NCI-H2107 (cell line): ENCODE measurements around the gene QPCTL.

Experiments
- DNase-seq: peaks from one replicate; lab custom pipeline; 2025; lab: John Stamatoyannopoulos, UW

QPCTL gene

GRCh38 chr19:45692187-45693105 is at the start of gene QPCTL:
Gene QPCTL (plus strand): TSS chr19:45692666. CDS start chr19:45692704, 38 bp downstream.
- DNase-seq = peak; percentile 98

- peak; percentile 63 for DNase-seq
These were observed 49.2 kb upstream of the QPCTL start for GRCh38 chr19:45643024-45643926.

- no peak for DNase-seq
These were observed 48.3 kb upstream of the QPCTL start for GRCh38 chr19:45643927-45644771.

DNA sequence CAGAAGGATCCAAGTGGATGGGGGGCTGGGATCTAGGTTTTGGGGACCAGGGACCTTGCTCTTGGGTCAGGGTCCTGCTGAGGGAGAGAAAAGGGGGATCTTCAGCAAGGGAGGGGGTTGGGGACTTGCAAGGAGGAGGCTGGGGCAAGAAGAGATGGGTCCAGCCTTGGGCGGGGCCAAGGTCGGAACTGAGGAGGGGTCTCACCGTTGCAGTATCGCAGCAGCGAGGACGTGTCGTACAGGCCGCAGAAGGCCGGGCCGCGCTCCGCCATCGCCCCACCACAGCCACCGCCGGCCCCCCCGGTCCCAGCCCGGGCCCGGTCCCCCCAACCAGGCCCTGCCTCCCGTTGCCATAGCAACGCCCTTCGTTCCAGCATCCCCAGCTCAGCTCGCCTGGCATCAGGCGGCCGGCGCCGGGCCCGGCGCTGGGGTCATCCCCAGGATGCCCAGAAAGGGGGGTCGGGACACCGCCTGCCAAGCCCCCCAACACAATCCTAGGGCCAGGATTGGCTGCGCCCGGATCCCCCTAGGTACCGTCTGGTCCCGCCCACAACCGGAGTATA is 47.3 kb upstream of the QPCTL start:
- DNase-seq = no peak

- DNase-seq = no peak
These were observed 46.7 kb upstream of the QPCTL start for GRCh38 chr19:45645631-45646344.

DNA sequence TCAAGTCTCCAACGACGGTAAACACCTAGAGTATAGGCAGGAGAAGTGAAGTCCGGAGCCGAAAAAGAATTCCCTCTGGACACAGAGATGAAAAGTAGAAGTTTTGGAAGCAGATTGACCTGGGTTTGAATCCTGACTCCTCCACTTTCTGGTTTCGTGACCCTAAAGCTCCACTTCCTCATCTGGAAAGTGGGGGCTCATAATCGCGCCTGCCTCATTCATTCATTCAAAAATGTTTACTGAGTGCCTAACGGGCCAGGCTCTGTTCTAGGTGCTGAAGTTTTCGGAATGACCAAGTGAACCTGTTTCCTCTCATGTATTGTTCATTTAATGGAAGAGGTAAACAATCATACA is 46.1 kb upstream of the QPCTL start:
- no peak for DNase-seq

GRCh38 chr19:45650722-45651121 is 41.7 kb upstream of the QPCTL start:
- no peak for DNase-seq

GRCh38 chr19:45653634-45654033 is 38.8 kb upstream of the QPCTL start:
- no peak for DNase-seq

DNA sequence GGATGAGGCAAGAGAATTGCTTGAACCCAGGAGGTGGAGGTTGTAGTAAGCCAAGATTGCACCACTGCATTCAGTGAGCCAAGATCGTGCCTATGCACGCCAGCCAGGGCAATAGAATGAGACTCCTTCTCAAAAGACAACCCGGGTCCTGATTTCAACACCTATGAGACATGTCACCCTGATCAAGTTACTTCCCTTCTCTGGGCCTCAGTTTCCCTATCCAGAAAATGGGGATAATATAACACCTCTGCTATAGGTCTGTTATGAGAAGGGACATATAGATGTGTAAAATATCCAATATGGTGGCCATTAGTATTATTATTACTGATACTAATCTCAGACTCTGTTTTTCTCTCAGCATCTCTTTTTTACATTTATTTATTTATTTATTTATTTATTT is 37.4 kb upstream of the QPCTL start:
- no peak for DNase-seq

DNA sequence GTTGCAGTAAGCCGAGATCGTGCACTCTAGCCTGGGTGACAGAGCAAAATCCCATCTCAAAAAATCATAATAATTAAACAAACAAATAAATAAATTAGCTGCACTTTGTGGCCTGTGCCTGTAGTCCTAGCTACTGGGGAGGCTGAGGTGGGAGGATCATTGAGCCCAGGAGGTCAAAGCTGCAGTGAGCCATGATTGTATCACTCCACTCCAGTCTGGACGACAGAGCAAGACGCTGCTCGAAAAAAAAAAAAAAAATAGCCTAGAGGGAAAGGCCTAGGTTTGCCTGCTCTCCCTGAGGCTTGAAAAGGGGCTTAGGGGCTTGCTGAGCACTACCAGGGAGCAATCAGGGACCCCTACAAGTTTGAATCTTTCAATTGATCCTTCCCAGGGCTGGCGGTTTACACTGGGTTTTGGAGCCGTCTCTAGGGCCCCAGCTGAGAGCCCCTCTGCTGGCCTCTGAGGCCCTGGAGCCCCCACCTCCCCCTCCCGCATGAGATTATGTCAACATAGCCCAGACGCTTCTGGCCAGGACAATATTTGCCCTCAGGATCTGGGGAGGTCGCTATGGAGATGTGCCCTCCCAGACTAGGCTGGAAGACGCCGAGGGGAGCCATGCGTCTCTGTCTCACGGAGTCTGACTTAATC is 34.8 kb upstream of the QPCTL start:
- DNase-seq = no peak

GRCh38 chr19:45659096-45659729 is 33.3 kb upstream of the QPCTL start:
- no peak for DNase-seq

DNA sequence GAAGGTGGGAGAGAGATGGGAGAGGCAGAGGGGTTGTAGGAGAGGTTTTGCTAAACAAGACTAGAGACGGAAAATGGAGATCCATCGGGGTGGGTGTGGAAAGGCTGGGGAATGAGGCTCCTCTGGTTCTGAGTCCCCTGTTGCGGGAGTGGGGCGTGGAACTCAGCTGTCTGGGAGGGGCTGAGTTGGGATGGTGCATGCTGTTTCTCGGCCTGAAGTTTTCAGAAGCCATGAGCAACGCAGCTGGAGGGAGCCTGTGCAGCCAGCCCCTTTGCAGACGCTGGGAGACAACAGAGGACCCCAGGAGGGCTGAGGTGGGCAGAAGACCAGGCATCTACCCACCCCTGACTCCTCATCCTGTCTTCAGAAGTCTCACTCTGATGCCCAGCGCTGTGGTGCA is 31.8 kb upstream of the QPCTL start:
- DNase-seq = no peak

DNA sequence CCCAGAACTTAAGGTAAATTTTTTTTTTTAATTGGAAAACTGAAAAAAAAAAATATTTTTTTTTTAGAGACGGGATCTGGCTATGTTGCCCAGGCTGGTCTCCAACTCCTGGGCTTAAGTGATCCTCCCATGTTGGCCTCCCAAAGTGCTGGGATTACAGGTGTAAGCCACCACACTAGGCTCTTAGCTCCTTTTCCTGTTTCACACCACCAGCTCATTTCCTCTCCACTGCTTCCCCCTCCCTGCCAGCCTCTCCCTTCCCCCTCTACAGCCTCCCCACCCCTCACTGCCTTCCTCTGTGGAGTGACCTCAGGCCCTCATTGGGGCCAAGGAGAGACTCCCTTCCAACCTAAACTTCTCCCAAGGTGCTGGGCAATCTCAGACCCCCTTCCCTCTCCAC is 28.7 kb upstream of the QPCTL start:
- no peak for DNase-seq

- DNase-seq = no peak
These were observed 27.9 kb upstream of the QPCTL start for GRCh38 chr19:45664575-45664974.

DNA sequence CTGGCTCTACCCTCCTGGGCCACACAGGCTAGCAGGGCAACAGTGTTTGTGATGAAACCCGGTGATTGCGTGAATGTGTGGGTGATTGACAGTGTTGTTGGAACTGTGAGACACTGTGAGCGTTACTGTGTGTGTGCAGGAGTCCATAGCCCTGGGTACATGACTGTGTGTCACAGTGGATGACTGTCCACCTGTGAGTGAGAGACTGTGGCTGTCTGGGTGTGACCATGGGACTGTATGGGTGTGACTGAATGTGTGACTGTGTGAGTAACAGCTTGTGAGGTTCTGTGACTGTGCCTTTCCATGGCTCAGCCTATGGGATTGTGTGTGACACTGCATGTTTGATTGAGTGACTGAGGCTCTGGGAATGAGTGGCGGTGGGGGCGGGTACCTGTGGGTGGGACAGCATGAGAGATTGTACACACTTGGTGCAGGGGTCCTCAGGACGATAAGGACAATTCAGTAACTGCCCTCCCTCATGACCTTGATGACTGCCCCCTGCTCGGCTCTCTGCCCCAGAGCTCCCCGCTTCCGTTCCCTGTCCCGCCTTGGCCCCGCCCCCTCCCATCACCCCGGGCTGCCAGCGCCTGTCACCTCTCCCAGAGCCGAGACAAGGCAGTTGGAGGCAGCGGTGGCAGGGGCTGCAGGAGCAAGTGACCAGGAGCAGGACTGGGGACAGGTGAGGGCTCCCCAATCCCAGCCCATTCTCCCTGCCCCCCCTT is 24.7 kb upstream of the QPCTL start, which contains the start of gene GIPR:
GIPR (plus strand) TSS at position 602 of the 722 bp plus-strand sequence. CDS start 1,300 bp downstream, outside the sequence.
- DNase-seq = no peak

GRCh38 chr19:45668342-45668871 is 24.1 kb upstream of the QPCTL start:
- DNase-seq = no peak

DNA sequence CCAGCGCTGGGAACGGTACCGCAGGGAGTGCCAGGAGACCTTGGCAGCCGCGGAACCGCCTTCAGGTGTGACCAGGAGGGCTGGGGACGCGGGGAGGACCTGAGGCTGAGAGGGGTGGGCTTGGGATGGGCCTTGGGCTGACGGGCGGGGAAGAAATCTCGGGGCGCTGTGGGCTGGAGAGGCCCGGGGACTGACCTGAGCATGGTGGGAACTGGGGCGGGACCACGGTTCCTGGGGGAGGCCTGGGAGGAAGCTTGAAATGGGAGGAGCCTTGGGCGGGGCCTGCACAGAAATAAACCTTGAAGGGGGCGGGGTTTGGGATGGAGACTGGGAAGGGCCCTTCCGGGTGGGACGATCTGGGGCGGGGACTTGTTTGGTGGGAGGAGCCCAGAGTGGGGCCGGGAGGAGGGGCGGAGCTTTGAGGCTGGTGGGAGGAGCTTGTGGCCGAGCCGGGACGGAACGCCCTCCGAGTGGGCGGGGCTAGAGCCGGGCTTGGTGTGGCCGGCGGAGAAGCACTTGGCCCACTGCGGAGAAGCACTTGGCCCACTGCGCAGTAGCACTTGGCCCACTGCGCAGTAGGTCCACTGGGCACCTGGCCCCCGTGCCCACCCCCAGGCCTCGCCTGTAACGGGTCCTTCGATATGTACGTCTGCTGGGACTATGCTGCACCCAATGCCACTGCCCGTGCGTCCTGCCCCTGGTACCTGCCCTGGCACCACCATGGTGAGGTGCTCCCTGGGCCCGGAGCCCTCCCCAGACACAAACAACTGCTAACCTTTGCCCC is 21.6 kb upstream of the QPCTL start:
- DNase-seq = no peak

GRCh38 chr19:45674946-45675345 is 17.5 kb upstream of the QPCTL start:
- DNase-seq = no peak
